GM13976 (cell line): ENCODE results near the gene SERBP1.

Source experiments
- DNase-seq: peaks from one replicate; pipeline ENCODE4 v3.0.0; 2012; ENCODE audit warnings: low spot score
- CTCF ChIP-seq: IDR thresholded peaks from 2 replicates; pipeline ENCODE4 v1.5.1; 2012; ENCODE audit warnings: borderline replicate concordance, mild to moderate bottlenecking; ENCODE audit not compliant: insufficient read depth; ENCODE audit errors: extremely low read depth, missing control alignments, control extremely low read depth
- in situ Hi-C: fragments of 300-500 bp; cut with MboI; formaldehyde crosslinking; loops from one replicate; pipeline ENCODE4 v1.12.0; 2022; ENCODE audit warnings: low sequenced_read_pairs, mixed read lengths, inconsistent platforms; ENCODE audit not compliant: unreplicated experiment

The SERBP1 gene

GRCh38 chr1:67468066-67468718 is 38.0 kb upstream of the SERBP1 start:
- in situ Hi-C loops: no loop called here

GRCh38 chr1:67465375-67465774 is 35.2 kb upstream of the SERBP1 start:
- DNase-seq: no peak
- in situ Hi-C loops: no loop called here
- no peak for TF ChIP-seq CTCF

More at GRCh38 chr1:67468066-67468718, 38.0 kb upstream of the SERBP1 start:
- no peak for TF ChIP-seq CTCF
- DNase-seq: no peak

- in situ Hi-C loops: no loop called here
- DNase-seq: no peak
- TF ChIP-seq CTCF: no peak
These were observed 34.5 kb upstream of the SERBP1 start for GRCh38 chr1:67464746-67465145.

- in situ Hi-C loops: no loop called here
- no peak for TF ChIP-seq CTCF
- no peak for DNase-seq
These were observed 33.9 kb upstream of the SERBP1 start for GRCh38 chr1:67464058-67464457.

GRCh38 chr1:67463298-67463955 is 33.2 kb upstream of the SERBP1 start:
- DNase-seq: no peak
- TF ChIP-seq CTCF: no peak
- in situ Hi-C loops: no loop called here

- TF ChIP-seq CTCF: no peak
- in situ Hi-C loops: no loop called here
- DNase-seq: no peak
These were observed 30.7 kb upstream of the SERBP1 start for GRCh38 chr1:67460676-67461500.
